ENCODE measurements around the gene ZP4.

The ZP4 gene

GRCh38 chr1:237890822-237891221, at the start of gene ZP4:
Gene ZP4 (minus strand): TSS chr1:237890922. CDS start chr1:237890635, 287 bp downstream.
- DNase-seq = no peak

- DNase-seq = no peak
These were observed 47.8 kb upstream of the ZP4 start for GRCh38 chr1:237938553-237938952.

GRCh38 chr1:237938068-237938467, 47.3 kb upstream of the ZP4 start:
- DNase-seq = no peak

- DNase-seq = no peak
These were observed 42.1 kb upstream of the ZP4 start for GRCh38 chr1:237932816-237933215.

GRCh38 chr1:237931581-237931980, 40.9 kb upstream of the ZP4 start:
- no peak for DNase-seq

GRCh38 chr1:237927198-237927597, 36.5 kb upstream of the ZP4 start:
- no peak for DNase-seq

GRCh38 chr1:237921306-237921705, 30.6 kb upstream of the ZP4 start:
- DNase-seq = no peak

- no peak for DNase-seq
These were observed 22.6 kb upstream of the ZP4 start for GRCh38 chr1:237913345-237913744.

GRCh38 chr1:237911911-237912310, 21.2 kb upstream of the ZP4 start:
- DNase-seq = no peak

GRCh38 chr1:237910834-237911233, 20.1 kb upstream of the ZP4 start:
- DNase-seq = no peak

GRCh38 chr1:237903961-237904360, 13.2 kb upstream of the ZP4 start:
- no peak for DNase-seq

- DNase-seq = no peak
These were observed 12.4 kb upstream of the ZP4 start for GRCh38 chr1:237902960-237903743.

GRCh38 chr1:237901299-237901934, 10.7 kb upstream of the ZP4 start:
- no peak for DNase-seq

GRCh38 chr1:237895630-237896029, 4.9 kb upstream of the ZP4 start:
- no peak for DNase-seq

GRCh38 chr1:237894131-237894530, 3.4 kb upstream of the ZP4 start:
- DNase-seq = no peak

- DNase-seq = no peak
These were observed 1.3 kb upstream of the ZP4 start for GRCh38 chr1:237891979-237892378.

- DNase-seq = no peak
These were observed 544 bp upstream of the ZP4 start for GRCh38 chr1:237891266-237891665.

- no peak for DNase-seq
These were observed 306 bp downstream of the ZP4 start for GRCh38 chr1:237890416-237890815.

- no peak for DNase-seq
These were observed 2.6 kb downstream of the ZP4 start for GRCh38 chr1:237888143-237888542.

GRCh38 chr1:237887542-237887941, 3.2 kb downstream of the ZP4 start:
- no peak for DNase-seq

- no peak for DNase-seq
These were observed 6.5 kb downstream of the ZP4 start for GRCh38 chr1:237884237-237884636.

GRCh38 chr1:237879195-237879594, 11.5 kb downstream of the ZP4 start:
- no peak for DNase-seq

GRCh38 chr1:237878406-237878805, 12.3 kb downstream of the ZP4 start:
- no peak for DNase-seq

GRCh38 chr1:237877631-237878030, 13.1 kb downstream of the ZP4 start:
- no peak for DNase-seq

GRCh38 chr1:237875291-237875690, 15.4 kb downstream of the ZP4 start:
- DNase-seq = no peak

All from CD4-positive, alpha-beta T cell treated with Interleukin-10 for 1 hour (primary cell).